Fibroblast of lung (primary cell): ENCODE results near the gene NCAPH2.

ENCODE experiments used
- EZH2 ChIP-seq: IDR thresholded peaks from 2 replicates; pipeline ENCODE4 v1.5.1; 2012; ENCODE audit warnings: low read length, control low read depth, mild to moderate bottlenecking; ENCODE audit errors: missing control alignments
- TF ChIP-seq, protein P1 (sequence below), 2 donors: IDR thresholded peaks in 1 of 2; conservative IDR thresholded peaks in 1 of 2; 1 replicate in 1 of 2; 2 replicates in 1 of 2; pipeline ENCODE4 v1.5.1; 2011 to 2012; ENCODE audit warnings: low read length in 2 of 2, control low read depth in 1 of 2, inconsistent platforms in 1 of 2, low read depth in 1 of 2, mild to moderate bottlenecking in 1 of 2

DNA sequence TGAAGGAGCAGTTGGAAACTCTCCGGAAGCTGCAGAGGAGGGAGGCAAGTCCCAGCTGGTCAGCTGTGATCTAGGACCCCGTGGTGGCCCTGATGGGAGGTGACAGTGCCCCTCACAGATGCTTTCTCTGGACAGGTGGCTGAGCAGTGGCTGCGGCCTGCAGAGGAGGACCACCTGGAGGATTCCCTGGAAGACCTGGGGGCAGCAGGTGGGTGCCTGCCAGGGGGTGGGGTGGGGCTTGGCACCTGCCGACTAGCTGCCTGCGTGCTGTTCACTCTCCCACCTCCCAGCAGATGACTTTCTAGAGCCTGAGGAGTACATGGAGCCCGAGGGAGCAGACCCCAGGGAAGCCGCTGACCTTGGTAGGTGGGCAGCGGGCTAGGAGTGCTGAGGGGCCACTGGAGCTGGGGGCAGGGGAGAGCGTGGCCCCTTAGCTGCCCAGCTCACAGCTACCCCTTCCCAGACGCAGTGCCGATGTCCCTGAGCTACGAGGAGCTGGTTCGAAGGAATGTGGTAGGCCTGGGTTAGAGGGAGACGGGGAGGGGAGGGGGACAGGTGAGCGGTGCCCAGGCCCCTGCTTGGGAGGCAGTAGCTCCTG is 14.3 kb downstream of the NCAPH2 start:
- TF ChIP-seq, protein P1, sequence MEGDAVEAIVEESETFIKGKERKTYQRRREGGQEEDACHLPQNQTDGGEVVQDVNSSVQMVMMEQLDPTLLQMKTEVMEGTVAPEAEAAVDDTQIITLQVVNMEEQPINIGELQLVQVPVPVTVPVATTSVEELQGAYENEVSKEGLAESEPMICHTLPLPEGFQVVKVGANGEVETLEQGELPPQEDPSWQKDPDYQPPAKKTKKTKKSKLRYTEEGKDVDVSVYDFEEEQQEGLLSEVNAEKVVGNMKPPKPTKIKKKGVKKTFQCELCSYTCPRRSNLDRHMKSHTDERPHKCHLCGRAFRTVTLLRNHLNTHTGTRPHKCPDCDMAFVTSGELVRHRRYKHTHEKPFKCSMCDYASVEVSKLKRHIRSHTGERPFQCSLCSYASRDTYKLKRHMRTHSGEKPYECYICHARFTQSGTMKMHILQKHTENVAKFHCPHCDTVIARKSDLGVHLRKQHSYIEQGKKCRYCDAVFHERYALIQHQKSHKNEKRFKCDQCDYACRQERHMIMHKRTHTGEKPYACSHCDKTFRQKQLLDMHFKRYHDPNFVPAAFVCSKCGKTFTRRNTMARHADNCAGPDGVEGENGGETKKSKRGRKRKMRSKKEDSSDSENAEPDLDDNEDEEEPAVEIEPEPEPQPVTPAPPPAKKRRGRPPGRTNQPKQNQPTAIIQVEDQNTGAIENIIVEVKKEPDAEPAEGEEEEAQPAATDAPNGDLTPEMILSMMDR (conservative IDR thresholded peaks at IDR 0.05 in 1 of 2, IDR thresholded peaks at IDR 0.05 in 1 of 2; ENCODE audit: low read depth in 1 of 2, low read length in 2 of 2), result no peak
- no peak for TF ChIP-seq EZH2
